HepG2 (cell line): ENCODE data around the gene MIEF1. TPM values are rescaled to one million over a fixed set of nuclear protein-coding genes. Genes with fewer than 3 reads are reported as not detected.
A peak's percentile ranks its signal among the peaks of the same experiment; 100 is the strongest.

Experiments
- CHCHD3 ChIP-seq: sonication (generic); formaldehyde crosslinking; IDR thresholded peaks from 2 replicates; pipeline ENCODE4 v1.8.0; 2022; ENCODE audit warnings: mild to moderate bottlenecking, missing genetic modification reagents, moderate library complexity
- ELF4 ChIP-seq: sonication (generic); formaldehyde crosslinking; IDR thresholded peaks from 2 replicates; pipeline ENCODE4 v1.5.0; 2020; ENCODE audit warnings: missing genetic modification reagents, mild to moderate bottlenecking, moderate library complexity, borderline replicate concordance
- ESRRA ChIP-seq: sonication (generic); formaldehyde crosslinking; IDR thresholded peaks from 2 replicates; pipeline ENCODE4 v1.5.1; 2020; ENCODE audit warnings: mild to moderate bottlenecking, low read depth, missing genetic modification reagents
- GABPB1 ChIP-seq: IDR thresholded peaks from 2 replicates; pipeline ENCODE4 v1.6.1; 2016; ENCODE audit warnings: mild to moderate bottlenecking, missing genetic modification reagents, moderate library complexity, missing compliant biosample characterization
- GATAD1 ChIP-seq: IDR thresholded peaks from 2 replicates; pipeline ENCODE4 v1.6.1; 2016; ENCODE audit warnings: missing genetic modification reagents, missing compliant biosample characterization
- HMGXB4 ChIP-seq, 2 experiments: sonication (generic) in 1 of 2; formaldehyde crosslinking in 1 of 2; IDR thresholded peaks; 2 replicates each; pipeline versions ENCODE4 v1.4.0 to v1.6.1; 2018 to 2020; ENCODE audit warnings: missing genetic modification reagents in 2 of 2, borderline replicate concordance in 1 of 2, low read depth in 1 of 2, mild to moderate bottlenecking in 1 of 2, missing biosample characterization in 1 of 2
- IKZF1 ChIP-seq: fragments of 450-650 bp; IDR thresholded peaks from 2 replicates; pipeline ENCODE4 v1.7.1; 2016
- REXO4 ChIP-seq: sonication (generic); formaldehyde crosslinking; IDR thresholded peaks from 2 replicates; pipeline ENCODE4 v1.8.0; 2022; ENCODE audit warnings: missing genetic modification reagents, mild to moderate bottlenecking, borderline replicate concordance
- SALL2 ChIP-seq: sonication (generic); formaldehyde crosslinking; IDR thresholded peaks from 2 replicates; pipeline ENCODE4 v1.8.1; 2023; ENCODE audit warnings: mild to moderate bottlenecking, missing genetic modification reagents, inconsistent platforms
- TCF12 ChIP-seq, 2 experiments: fragments of 450-650 bp in 1 of 2; sonication (generic) in 1 of 2; formaldehyde crosslinking in 1 of 2; IDR thresholded peaks; 2 replicates each; pipeline versions ENCODE4 v1.6.1 to v1.8.0; 2017 to 2022; ENCODE audit warnings: antibody characterized with exemption in 1 of 2, mild to moderate bottlenecking in 1 of 2, missing genetic modification reagents in 1 of 2, moderate library complexity in 1 of 2
- TSC22D2 ChIP-seq: sonication (generic); formaldehyde crosslinking; IDR thresholded peaks from 2 replicates; pipeline ENCODE4 v1.5.1; 2020; ENCODE audit warnings: missing genetic modification reagents, mild to moderate bottlenecking, borderline replicate concordance
- ZNF143 ChIP-seq: sonication (generic); formaldehyde crosslinking; IDR thresholded peaks from 2 replicates; pipeline ENCODE4 v1.4.0; 2020; ENCODE audit warnings: missing genetic modification reagents
- ZNF770 ChIP-seq: sonication (generic); formaldehyde crosslinking; IDR thresholded peaks from 2 replicates; pipeline ENCODE4 v1.5.0; 2020; ENCODE audit warnings: mild to moderate bottlenecking, missing genetic modification reagents
- polyA plus RNA-seq, 8 experiments: library from polyadenylated mRNA; depleted of rRNA in 3 of 8; stranded (reverse) in 7 of 8; unstranded in 1 of 8; fragments of >200 nt; fragmentation: Illumina TruSeq in 4 of 8; extraction: Trizol in 4 of 8; gene quantifications; 2 replicates each; pipeline versions ENCODE4 v1.2.1 to v1.2.3, GENCODE V29; 2011 to 2016; ENCODE audit warnings: low read depth in 4 of 8, missing spikeins in 1 of 8, mixed read lengths in 1 of 8; ENCODE audit not compliant: insufficient read depth in 1 of 8
- total RNA-seq, 5 experiments: library from RNA; depleted of rRNA; stranded (reverse); fragments of >200 nt; fragmentation: Illumina TruSeq; extraction: Trizol; gene quantifications; 2 replicates each; pipeline ENCODE4 v1.2.3, GENCODE V29; 2016; ENCODE audit warnings: low read depth in 1 of 5
- TF ChIP-seq, protein P1 (sequence below): sonication (generic); formaldehyde crosslinking; IDR thresholded peaks from 2 replicates; pipeline ENCODE4 v1.5.1; 2020; ENCODE audit warnings: missing genetic modification reagents, mild to moderate bottlenecking, borderline replicate concordance
- TF ChIP-seq, protein P2 (sequence below): conservative IDR thresholded peaks from 2 replicates; pipeline ENCODE4 v1.6.1; 2018; ENCODE audit warnings: missing genetic modification reagents
- TF ChIP-seq, protein P3 (sequence below): sonication (generic); formaldehyde crosslinking; IDR thresholded peaks from 2 replicates; pipeline ENCODE4 v1.4.0; 2020; ENCODE audit warnings: missing genetic modification reagents, borderline replicate concordance

MIEF1 gene
- total and polyA plus RNA-seq, 2 of the 13 experiments (the other 11 are each of a cell fraction or from before 2014, with no cell fraction given): 21.7 to 34.8 TPM

DNA sequence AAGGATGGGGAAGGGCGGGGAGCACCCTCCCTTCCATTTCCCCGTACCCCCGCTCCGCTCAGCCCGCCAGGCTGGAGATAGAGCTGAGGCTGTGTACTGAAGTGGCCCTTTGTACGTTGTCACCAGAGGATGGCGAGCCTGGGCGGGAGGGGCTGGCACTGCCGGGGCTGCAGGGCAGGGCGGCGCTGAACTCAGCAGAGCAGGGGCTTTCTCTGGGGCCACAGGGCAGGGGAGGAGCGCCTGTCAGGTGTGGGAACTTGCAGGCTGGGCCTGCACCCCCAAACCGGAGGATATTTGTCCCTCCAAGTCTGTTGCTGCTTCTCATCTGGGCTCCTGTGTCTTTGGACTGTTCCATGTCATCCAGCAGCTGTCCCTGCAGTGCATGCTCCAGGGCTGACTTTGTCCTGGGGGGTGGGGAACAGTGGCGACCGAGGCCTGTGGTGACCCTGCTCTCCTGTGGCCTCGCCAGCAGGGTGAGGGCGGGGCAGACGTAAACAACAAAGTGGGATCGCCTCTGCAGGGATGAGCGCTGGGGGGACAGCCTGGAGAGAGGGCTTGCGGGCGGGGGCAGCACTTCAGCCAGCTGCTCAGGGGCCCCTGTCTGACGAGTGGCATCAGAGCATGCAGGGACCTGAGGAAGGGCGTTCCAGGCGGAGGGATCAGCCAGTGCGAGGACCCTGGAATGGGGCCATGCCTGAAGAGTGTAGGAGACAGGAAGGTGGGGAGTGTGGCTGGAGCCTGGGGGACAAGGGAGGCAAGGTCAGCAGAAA, 32.2 kb upstream of the MIEF1 start (continued):
- TF ChIP-seq HMGXB4 (CRISPR knock-in tag; IDR thresholded peaks at IDR 0.05; ENCODE audit: borderline replicate concordance in 1 of 2, low read depth in 1 of 2): peak; percentile 28 to 55; a peak in 2 of 4 replicates
- no peak for TF ChIP-seq CHCHD3 (CRISPR knock-in tag)
- 0 out of 2 replicates have a peak, but pooled peaks have one; percentile 43 for TF ChIP-seq ZNF143
- peak; percentile 43 for TF ChIP-seq GABPB1 (CRISPR knock-in tag)
- TF ChIP-seq, protein P1, sequence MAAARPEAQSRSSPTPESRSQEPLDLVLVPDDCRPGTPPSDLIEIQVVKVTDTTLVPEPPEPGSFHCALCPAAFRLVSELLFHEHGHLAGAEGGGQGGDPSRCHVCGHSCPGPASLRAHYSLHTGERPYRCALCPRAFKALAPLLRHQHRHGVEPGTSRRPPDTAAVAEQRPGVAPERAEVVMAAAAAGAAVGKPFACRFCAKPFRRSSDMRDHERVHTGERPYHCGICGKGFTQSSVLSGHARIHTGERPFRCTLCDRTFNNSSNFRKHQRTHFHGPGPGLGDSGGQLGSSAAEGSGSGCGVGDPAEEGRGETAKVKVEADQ: no peak
- no peak for TF ChIP-seq TSC22D2 (CRISPR knock-in tag)
- 0 out of 2 replicates have a peak, but pooled peaks have one; percentile 65 for TF ChIP-seq SALL2 (CRISPR knock-in tag)
- TF ChIP-seq, protein P2, sequence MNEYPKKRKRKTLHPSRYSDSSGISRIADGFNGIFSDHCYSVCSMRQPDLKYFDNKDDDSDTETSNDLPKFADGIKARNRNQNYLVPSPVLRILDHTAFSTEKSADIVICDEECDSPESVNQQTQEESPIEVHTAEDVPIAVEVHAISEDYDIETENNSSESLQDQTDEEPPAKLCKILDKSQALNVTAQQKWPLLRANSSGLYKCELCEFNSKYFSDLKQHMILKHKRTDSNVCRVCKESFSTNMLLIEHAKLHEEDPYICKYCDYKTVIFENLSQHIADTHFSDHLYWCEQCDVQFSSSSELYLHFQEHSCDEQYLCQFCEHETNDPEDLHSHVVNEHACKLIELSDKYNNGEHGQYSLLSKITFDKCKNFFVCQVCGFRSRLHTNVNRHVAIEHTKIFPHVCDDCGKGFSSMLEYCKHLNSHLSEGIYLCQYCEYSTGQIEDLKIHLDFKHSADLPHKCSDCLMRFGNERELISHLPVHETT (CRISPR knock-in tag): no peak
- no peak for TF ChIP-seq TCF12 (IDR thresholded peaks at IDR 0.05)
- peak; percentile 80; the same call in 1 of the 2 replicates for TF ChIP-seq TCF12 (CRISPR knock-in tag; IDR thresholded peaks at IDR 0.05)
- TF ChIP-seq, protein P3, sequence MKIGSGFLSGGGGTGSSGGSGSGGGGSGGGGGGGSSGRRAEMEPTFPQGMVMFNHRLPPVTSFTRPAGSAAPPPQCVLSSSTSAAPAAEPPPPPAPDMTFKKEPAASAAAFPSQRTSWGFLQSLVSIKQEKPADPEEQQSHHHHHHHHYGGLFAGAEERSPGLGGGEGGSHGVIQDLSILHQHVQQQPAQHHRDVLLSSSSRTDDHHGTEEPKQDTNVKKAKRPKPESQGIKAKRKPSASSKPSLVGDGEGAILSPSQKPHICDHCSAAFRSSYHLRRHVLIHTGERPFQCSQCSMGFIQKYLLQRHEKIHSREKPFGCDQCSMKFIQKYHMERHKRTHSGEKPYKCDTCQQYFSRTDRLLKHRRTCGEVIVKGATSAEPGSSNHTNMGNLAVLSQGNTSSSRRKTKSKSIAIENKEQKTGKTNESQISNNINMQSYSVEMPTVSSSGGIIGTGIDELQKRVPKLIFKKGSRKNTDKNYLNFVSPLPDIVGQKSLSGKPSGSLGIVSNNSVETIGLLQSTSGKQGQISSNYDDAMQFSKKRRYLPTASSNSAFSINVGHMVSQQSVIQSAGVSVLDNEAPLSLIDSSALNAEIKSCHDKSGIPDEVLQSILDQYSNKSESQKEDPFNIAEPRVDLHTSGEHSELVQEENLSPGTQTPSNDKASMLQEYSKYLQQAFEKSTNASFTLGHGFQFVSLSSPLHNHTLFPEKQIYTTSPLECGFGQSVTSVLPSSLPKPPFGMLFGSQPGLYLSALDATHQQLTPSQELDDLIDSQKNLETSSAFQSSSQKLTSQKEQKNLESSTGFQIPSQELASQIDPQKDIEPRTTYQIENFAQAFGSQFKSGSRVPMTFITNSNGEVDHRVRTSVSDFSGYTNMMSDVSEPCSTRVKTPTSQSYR (CRISPR knock-in tag): peak; percentile 92
- no peak for TF ChIP-seq ELF4 (CRISPR knock-in tag)
- no peak for TF ChIP-seq REXO4 (CRISPR knock-in tag)
- 0 out of 2 replicates have a peak, but pooled peaks have one; percentile 46 for TF ChIP-seq GATAD1 (CRISPR knock-in tag)
- no peak for TF ChIP-seq ZNF770
- 0 out of 2 replicates have a peak, but pooled peaks have one; percentile 38 for TF ChIP-seq ESRRA (CRISPR knock-in tag)
- TF ChIP-seq IKZF1: no peak
